Large intestine (tissue), 3 donors: Measurements from ENCODE around the gene ZNF862. TPM values are rescaled to one million over a fixed set of nuclear protein-coding genes. Genes with fewer than 3 reads are reported as not detected.

Experiments
- DNase-seq, 2 donors: peaks; one replicate each; pipeline versions ENCODE4 v3.0.0 to v3.0.0-alpha.2; 2013
- H3K27ac ChIP-seq: one replicate; pipeline ENCODE4 v1.5.1; 2013; ENCODE audit warnings: low read length
- H3K27me3 ChIP-seq: 2 replicates; pipeline ENCODE4 v1.6.1; 2013; ENCODE audit warnings: low read length; ENCODE audit not compliant: control insufficient read depth, insufficient read depth
- H3K36me3 ChIP-seq: 2 replicates; pipeline ENCODE4 v1.6.1; 2013; ENCODE audit warnings: low read length; ENCODE audit not compliant: control insufficient read depth, insufficient read depth
- H3K4me1 ChIP-seq: one replicate; pipeline ENCODE4 v1.6.1; 2013; ENCODE audit warnings: low read length; ENCODE audit not compliant: control insufficient read depth, insufficient read depth
- H3K4me3 ChIP-seq: one replicate; pipeline ENCODE4 v1.5.1; 2013; ENCODE audit warnings: low read length
- H3K9me3 ChIP-seq: one replicate; pipeline ENCODE4 v1.6.1; 2013; ENCODE audit warnings: mild to moderate bottlenecking, low read depth, low read length, moderate library complexity; ENCODE audit not compliant: control insufficient read depth
- WGBS: methylation state at CpG from one replicate; pipeline ENCODE4 v1.1.5; 2013; ENCODE audit warnings: low lambda C conversion rate; ENCODE audit not compliant: insufficient coverage; 5-methylcytosine and 5-hydroxymethylcytosine counted together
- polyA plus RNA-seq: library from polyadenylated mRNA; unstranded; fragments of 120-200 nt; gene quantifications from one replicate; pipeline ENCODE4 v1.2.1, GENCODE V29; 2013

Gene ZNF862
- polyA plus RNA-seq, 1 donor, result 13.9 TPM

- WGBS, result no CpG with 5 or more reads among the region's 19 CpGs
- H3K4me3 ChIP-seq, result no peak overlapping the region
Measured at GRCh38 chr7:149796287-149796860, 41.8 kb upstream of the ZNF862 start.

GRCh38 chr7:149797771-149798170 lies 40.4 kb upstream of the ZNF862 start:
- no CpG with 5 or more reads among the region's 7 CpGs for WGBS
- H3K27me3 ChIP-seq, result peaks cover 12% of the 10 kb centered on the region
- H3K36me3 ChIP-seq, result no peaks in the 10 kb centered on the region
- H3K9me3 ChIP-seq, result no peaks in the 10 kb centered on the region
- H3K4me3 ChIP-seq, result no peak overlapping the region
- no peak for DNase-seq
- H3K27ac ChIP-seq, result no peak overlapping the region
- no peaks in the 10 kb centered on the region for H3K4me1 ChIP-seq

More at GRCh38 chr7:149796287-149796860, 41.8 kb upstream of the ZNF862 start:
- Histone ChIP-seq H3K27ac (no peak overlapping the region), H3K4me1 (no peaks in the 10 kb centered on the region), H3K36me3 (no peaks in the 10 kb centered on the region), H3K9me3 (no peaks in the 10 kb centered on the region), H3K27me3 (peaks cover 19% of the 10 kb centered on the region)
- no peak for DNase-seq

- peaks cover 7% of the 10 kb centered on the region for H3K27me3 ChIP-seq
- H3K4me1 ChIP-seq, result no peaks in the 10 kb centered on the region
- H3K27ac ChIP-seq, result no peak overlapping the region
- no CpG with 5 or more reads among the region's 8 CpGs for WGBS
- H3K4me3 ChIP-seq, result no peak overlapping the region
- no peaks in the 10 kb centered on the region for H3K9me3 ChIP-seq
- no peaks in the 10 kb centered on the region for H3K36me3 ChIP-seq
- no peak for DNase-seq
Measured at GRCh38 chr7:149799397-149800168, 38.6 kb upstream of the ZNF862 start.

- H3K27me3 ChIP-seq, result peaks cover 2% of the 10 kb centered on the region
- no peak for DNase-seq
- H3K27ac ChIP-seq, result no peak overlapping the region
- H3K9me3 ChIP-seq, result no peaks in the 10 kb centered on the region
- H3K36me3 ChIP-seq, result no peaks in the 10 kb centered on the region
- H3K4me3 ChIP-seq, result no peak overlapping the region
- WGBS, result no CpG with 5 or more reads among the region's 13 CpGs
- no peaks in the 10 kb centered on the region for H3K4me1 ChIP-seq
Measured at GRCh38 chr7:149800169-149800555, 38.0 kb upstream of the ZNF862 start.

- Histone ChIP-seq H3K36me3 (no peaks in the 10 kb centered on the region), H3K4me1 (no peaks in the 10 kb centered on the region), H3K27ac (no peak overlapping the region), H3K4me3 (no peak overlapping the region), H3K9me3 (no peaks in the 10 kb centered on the region), H3K27me3 (no peaks in the 10 kb centered on the region)
- DNase-seq, result no peak
- WGBS, result 100% methylated on average over 2 of the region's 2 CpGs
Measured at GRCh38 chr7:149801002-149801566, 37.1 kb upstream of the ZNF862 start.

GRCh38 chr7:149801816-149802215 lies 36.4 kb upstream of the ZNF862 start:
- H3K4me3 ChIP-seq, result no peak overlapping the region
- no peaks in the 10 kb centered on the region for H3K36me3 ChIP-seq
- no peak overlapping the region for H3K27ac ChIP-seq
- no peak for DNase-seq
- WGBS, result no CpG with 5 or more reads among the region's 16 CpGs
- no peaks in the 10 kb centered on the region for H3K9me3 ChIP-seq
- H3K4me1 ChIP-seq, result no peaks in the 10 kb centered on the region
- no peaks in the 10 kb centered on the region for H3K27me3 ChIP-seq

- DNase-seq, result no peak
- H3K4me3 ChIP-seq, result no peak overlapping the region
- H3K27ac ChIP-seq, result no peak overlapping the region
- no peaks in the 10 kb centered on the region for H3K36me3 ChIP-seq
- no peaks in the 10 kb centered on the region for H3K9me3 ChIP-seq
- no peaks in the 10 kb centered on the region for H3K4me1 ChIP-seq
- H3K27me3 ChIP-seq, result no peaks in the 10 kb centered on the region
- WGBS, result no CpG with 5 or more reads among the region's 12 CpGs
Measured at GRCh38 chr7:149802966-149803365, 35.2 kb upstream of the ZNF862 start.

- no peaks in the 10 kb centered on the region for H3K4me1 ChIP-seq
- no peaks in the 10 kb centered on the region for H3K9me3 ChIP-seq
- DNase-seq, result no peak
- no peak overlapping the region for H3K27ac ChIP-seq
- no peaks in the 10 kb centered on the region for H3K36me3 ChIP-seq
- no CpG with 5 or more reads among the region's 17 CpGs for WGBS
- H3K27me3 ChIP-seq, result no peaks in the 10 kb centered on the region
- H3K4me3 ChIP-seq, result no peak overlapping the region
Measured at GRCh38 chr7:149803551-149804074, 34.6 kb upstream of the ZNF862 start.

GRCh38 chr7:149804106-149804505 lies 34.1 kb upstream of the ZNF862 start:
- Histone ChIP-seq H3K4me1 (no peaks in the 10 kb centered on the region), H3K27me3 (no peaks in the 10 kb centered on the region), H3K27ac (no peak overlapping the region), H3K36me3 (no peaks in the 10 kb centered on the region), H3K9me3 (no peaks in the 10 kb centered on the region), H3K4me3 (no peak overlapping the region)
- no CpG with 5 or more reads among the region's 9 CpGs for WGBS
- no peak for DNase-seq

GRCh38 chr7:149806726-149807125 lies 31.4 kb upstream of the ZNF862 start:
- H3K36me3 ChIP-seq, result no peaks in the 10 kb centered on the region
- H3K4me1 ChIP-seq, result no peaks in the 10 kb centered on the region
- H3K9me3 ChIP-seq, result no peaks in the 10 kb centered on the region
- H3K27ac ChIP-seq, result no peak overlapping the region
- WGBS, result no CpG with 5 or more reads among the region's 16 CpGs
- no peaks in the 10 kb centered on the region for H3K27me3 ChIP-seq
- H3K4me3 ChIP-seq, result no peak overlapping the region
- DNase-seq, result no peak
